Measurements from ENCODE around the gene DEAF1. TPM values are rescaled to one million over a fixed set of nuclear protein-coding genes. Genes with fewer than 3 reads are reported as not detected.

The DEAF1 gene
- total RNA-seq, 2 donors from 2014 or later = 15.5 to 26.6 TPM

DNA sequence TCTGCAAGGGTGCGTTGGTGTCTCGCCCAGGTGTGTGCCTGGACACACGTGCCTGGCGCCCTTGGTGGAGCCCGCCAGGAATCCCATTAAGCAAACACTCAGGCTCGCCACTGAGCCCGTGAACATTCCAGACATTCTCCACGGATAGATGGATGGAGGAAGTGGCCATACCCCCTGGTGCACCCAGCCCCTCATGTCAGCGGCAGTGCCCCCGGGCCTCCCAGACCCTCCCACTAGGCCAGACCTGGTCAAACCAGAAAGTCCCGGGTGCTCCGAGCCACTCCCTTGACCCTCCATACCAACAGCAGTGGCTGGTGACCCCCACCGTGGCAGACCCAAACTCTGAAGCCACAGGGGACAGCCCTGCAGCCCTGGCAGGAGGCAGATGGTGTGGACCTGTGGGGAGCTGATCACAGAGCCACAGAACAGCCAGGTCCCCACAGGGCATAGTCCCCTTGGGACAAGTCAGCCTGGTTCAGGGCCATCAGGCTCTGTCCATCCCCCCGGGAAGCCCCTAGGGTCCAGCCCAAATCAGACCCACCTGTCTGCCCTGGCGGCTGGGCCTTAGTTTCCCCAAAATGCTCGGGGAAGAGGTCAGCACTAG lies 12.9 kb upstream of the DEAF1 start:
- Histone ChIP-seq H3K4me3 (no peak overlapping the region), H3K36me3 (no peaks in the 10 kb centered on the region), H3K27ac (peak overlapping the region in 1 of 2 donors; percentile 79), H3K9me3 (no peaks in the 10 kb centered on the region), H3K27me3 (peaks cover 0 to 7% of the 10 kb centered on the region in 2 donors), H3K4me1 (peaks cover 0 to 43% of the 10 kb centered on the region in 2 donors)
- no peak for TF ChIP-seq CTCF (IDR thresholded peaks at IDR 0.05)
- no peak for DNase-seq (ENCODE audit: low spot score)

DNA sequence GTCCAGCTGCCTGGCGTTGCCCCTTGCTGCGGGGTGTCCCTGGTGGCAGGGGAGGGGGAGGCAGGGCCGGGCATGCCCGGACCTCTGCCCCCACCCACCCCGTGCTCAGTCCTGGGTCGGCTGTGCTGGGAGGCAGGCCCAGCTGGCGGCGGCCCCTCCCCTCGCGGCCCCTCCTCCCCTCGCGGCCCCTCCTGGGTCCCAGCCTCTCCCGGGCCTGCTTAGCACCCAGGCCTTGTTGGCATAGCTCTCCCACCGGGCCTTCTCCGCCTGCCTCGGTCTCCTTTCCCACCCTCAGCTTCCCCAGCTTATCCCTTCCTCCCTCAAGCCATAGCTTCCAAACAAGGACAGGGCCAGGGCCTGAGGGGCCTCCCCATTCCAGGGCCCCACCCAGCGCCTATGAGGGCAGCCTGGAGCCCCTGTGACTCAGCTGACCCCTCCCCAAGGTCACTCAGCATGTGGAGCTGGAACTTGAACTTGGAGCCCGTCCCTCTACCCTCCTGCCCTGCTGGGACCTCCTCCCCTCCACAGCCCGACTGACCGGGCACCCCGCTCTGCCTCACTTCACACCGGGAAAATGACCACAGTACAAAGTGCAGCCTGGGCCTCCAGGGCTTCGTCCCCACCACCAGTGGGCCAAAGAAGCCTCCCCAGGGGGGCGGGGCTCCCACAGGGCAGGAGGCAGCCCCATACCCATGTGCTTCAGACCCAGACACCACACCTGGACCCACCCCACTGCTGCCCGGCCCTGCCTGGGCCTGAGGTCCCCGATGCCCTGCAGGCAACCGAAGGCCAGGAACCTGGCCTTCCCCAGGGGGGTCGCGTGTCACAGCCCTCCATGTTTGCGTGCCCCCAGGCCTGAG lies 12.2 kb upstream of the DEAF1 start:
- TF ChIP-seq CTCF (IDR thresholded peaks at IDR 0.05) = no peak
- Histone ChIP-seq H3K4me1 (peaks cover 0 to 43% of the 10 kb centered on the region in 2 donors), H3K4me3 (peak overlapping the region; percentile 47 to 50), H3K27me3 (peaks cover 0 to 7% of the 10 kb centered on the region in 2 donors), H3K36me3 (no peaks in the 10 kb centered on the region), H3K27ac (peak overlapping the region; percentile 60 to 79), H3K9me3 (no peaks in the 10 kb centered on the region)
- no peak for DNase-seq (ENCODE audit: low spot score)

GRCh38 chr11:706439-706956 lies 11.5 kb upstream of the DEAF1 start:
- TF ChIP-seq CTCF (IDR thresholded peaks at IDR 0.05) = no peak
- H3K4me1 ChIP-seq = peaks cover 0 to 43% of the 10 kb centered on the region in 2 donors
- no peak for DNase-seq (ENCODE audit: low spot score)
- peak overlapping the region; percentile 47 to 50 for H3K4me3 ChIP-seq
- no peaks in the 10 kb centered on the region for H3K36me3 ChIP-seq
- H3K27ac ChIP-seq = peak overlapping the region; percentile 60 to 79
- peaks cover 0 to 7% of the 10 kb centered on the region in 2 donors for H3K27me3 ChIP-seq
- no peaks in the 10 kb centered on the region for H3K9me3 ChIP-seq

DNA sequence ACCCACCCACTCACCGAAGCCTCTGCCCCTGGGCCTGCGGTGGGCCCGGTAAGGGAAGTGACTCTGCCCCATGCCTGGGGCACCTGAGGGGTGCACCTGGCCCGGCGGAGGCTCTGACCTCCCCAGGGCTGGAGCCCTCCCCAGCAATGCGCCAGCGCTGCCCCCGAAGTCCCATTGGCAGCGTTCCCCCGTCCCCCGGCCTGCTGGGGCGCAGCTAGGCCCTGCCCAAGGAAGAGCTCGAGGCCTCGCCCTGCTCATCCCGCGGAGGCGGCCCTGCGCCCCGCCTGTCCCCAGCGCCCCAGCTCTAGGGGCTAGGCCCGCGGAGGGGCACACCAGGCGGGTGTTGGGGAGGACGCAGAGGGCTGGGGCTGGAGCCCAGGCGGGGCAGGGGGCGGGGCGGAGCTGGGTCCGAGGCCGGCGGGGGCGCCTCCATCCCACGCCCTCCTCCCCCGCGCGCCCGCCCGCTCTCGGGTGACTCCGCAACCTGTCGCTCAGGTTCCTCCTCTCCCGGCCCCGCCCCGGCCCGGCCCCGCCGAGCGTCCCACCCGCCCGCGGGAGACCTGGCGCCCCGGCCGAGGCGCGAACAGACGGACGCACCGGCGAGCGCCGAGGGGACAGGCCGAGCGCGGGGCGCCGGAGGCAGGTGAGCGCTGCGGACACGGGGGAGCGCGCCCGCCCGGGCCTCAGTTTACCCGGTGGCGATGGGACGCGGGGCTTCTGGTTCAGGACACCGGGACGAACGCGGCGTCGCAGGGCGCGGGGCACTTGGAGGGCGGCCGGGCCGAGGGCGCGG lies 10.8 kb upstream of the DEAF1 start, which contains the start of gene EPS8L2:
EPS8L2 (plus strand) TSS at position 586 of the 793 bp plus-strand sequence. CDS start 3,177 bp downstream, outside the sequence.
- peak within 1 kb of the TSS; percentile 47 to 50 for H3K4me3 ChIP-seq

More for the DNA sequence above, 10.8 kb upstream of the DEAF1 start, which contains the start of gene EPS8L2:
- H3K27ac ChIP-seq = peak within 1 kb of the TSS; percentile 60 to 79
- no peaks in the 10 kb centered on the region for H3K36me3 ChIP-seq
- peaks cover 0 to 38% of the 10 kb centered on the region in 2 donors for H3K4me1 ChIP-seq
- H3K9me3 ChIP-seq = no peaks in the 10 kb centered on the region
- H3K27me3 ChIP-seq = peaks cover 0 to 7% of the 10 kb centered on the region in 2 donors
- no peak for TF ChIP-seq CTCF (IDR thresholded peaks at IDR 0.05)
- DNase-seq (ENCODE audit: low spot score) = no peak
